Ishikawa (cell line): ENCODE data around the gene IL17REL.

Experiments
- CEBPB ChIP-seq: IDR thresholded peaks from 2 replicates; pipeline ENCODE4 v1.6.1; 2012
- CREB1 ChIP-seq: IDR thresholded peaks from 2 replicates; pipeline ENCODE4 v1.6.1; 2012; ENCODE audit warnings: low read depth
- EGR1 ChIP-seq: IDR thresholded peaks from 2 replicates; pipeline ENCODE4 v1.6.1; 2012
- EP300 ChIP-seq: IDR thresholded peaks from 2 replicates; pipeline ENCODE4 v1.6.1; 2012; ENCODE audit warnings: borderline replicate concordance
- FOXM1 ChIP-seq: IDR thresholded peaks from 2 replicates; pipeline ENCODE4 v1.6.1; 2012; ENCODE audit warnings: low read depth, borderline replicate concordance
- NFIC ChIP-seq: IDR thresholded peaks from 2 replicates; pipeline ENCODE4 v1.6.1; 2012
- RAD21 ChIP-seq: IDR thresholded peaks from 2 replicates; pipeline ENCODE4 v1.6.1; 2012; ENCODE audit warnings: low read depth
- TAF1 ChIP-seq: IDR thresholded peaks from 2 replicates; pipeline ENCODE4 v1.6.1; 2012; ENCODE audit warnings: low read depth, mild to moderate bottlenecking
- TCF12 ChIP-seq: IDR thresholded peaks from 2 replicates; pipeline ENCODE4 v1.6.1; 2012; ENCODE audit warnings: low read depth
- TEAD4 ChIP-seq: IDR thresholded peaks from 2 replicates; pipeline ENCODE4 v1.6.1; 2012
- YY1 ChIP-seq: IDR thresholded peaks from 2 replicates; pipeline ENCODE4 v1.6.1; 2012; ENCODE audit warnings: low read depth
- ZBTB7A ChIP-seq: IDR thresholded peaks from 2 replicates; pipeline ENCODE4 v1.6.1; 2012; ENCODE audit warnings: low read depth
- TF ChIP-seq, protein P1 (sequence below): IDR thresholded peaks from 2 replicates; pipeline ENCODE4 v1.6.1; 2012
- TF ChIP-seq, protein P2 (sequence below): IDR thresholded peaks from 2 replicates; pipeline ENCODE4 v1.6.1; 2012; ENCODE audit warnings: low read depth, mild to moderate bottlenecking
- TF ChIP-seq, protein P3 (sequence below): IDR thresholded peaks from 2 replicates; pipeline ENCODE4 v1.6.1; 2012

Gene IL17REL

DNA sequence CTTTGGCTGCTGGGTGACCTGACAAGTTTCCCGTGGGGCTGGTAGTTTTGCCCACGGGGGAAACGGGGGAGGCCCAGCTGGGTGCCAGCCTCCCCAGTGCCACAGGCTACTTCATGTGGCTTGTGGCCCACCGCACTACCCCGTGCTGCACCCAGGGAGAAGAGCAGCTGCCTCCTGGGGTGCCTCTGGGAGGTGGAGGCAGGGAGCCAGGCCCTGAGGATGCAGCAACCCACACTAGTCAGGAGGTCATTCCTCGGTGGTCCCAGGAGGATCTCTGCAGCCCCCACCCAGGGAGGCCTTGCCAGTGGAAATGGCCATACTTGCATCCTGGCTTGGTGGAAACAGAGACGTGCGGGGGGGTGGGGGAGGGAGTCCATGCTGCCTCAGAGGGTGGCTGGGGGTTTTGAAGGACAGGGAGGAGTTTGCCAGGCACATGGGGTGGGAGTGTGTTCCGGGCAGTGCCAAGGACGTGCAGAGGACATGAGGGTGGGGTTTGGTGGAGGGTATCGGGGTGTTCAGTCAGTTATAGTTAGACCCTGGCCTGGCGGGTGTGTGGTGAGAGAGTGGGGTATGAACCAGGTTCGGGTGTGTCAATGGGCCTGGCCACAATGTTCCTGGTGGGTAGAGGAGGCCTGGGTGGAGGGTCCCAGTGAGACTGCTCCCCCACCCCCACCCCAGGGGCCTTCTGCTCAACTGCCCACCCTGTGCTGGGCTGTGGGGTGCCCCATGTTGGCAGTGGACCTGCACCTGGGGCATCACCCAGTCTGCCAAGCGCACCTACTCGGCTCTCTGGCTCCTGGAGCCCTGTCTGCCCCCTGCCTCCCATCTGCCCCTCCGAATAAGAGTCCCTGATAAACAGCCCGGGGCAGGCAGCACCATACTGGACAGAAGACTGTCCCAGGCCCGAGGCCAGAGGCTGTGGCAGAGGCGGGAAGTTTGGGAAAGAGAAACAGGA lies 48.2 kb downstream of the IL17REL start:
- no peak for TF ChIP-seq FOXM1
- TF ChIP-seq YY1 = no peak
- no peak for TF ChIP-seq CEBPB
- TF ChIP-seq, protein P1, sequence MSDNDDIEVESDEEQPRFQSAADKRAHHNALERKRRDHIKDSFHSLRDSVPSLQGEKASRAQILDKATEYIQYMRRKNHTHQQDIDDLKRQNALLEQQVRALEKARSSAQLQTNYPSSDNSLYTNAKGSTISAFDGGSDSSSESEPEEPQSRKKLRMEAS = no peak
- no peak for TF ChIP-seq EP300
- no peak for TF ChIP-seq TCF12
- no peak for TF ChIP-seq ZBTB7A
- TF ChIP-seq CREB1 = no peak
- TF ChIP-seq NFIC = no peak
- TF ChIP-seq, protein P2, sequence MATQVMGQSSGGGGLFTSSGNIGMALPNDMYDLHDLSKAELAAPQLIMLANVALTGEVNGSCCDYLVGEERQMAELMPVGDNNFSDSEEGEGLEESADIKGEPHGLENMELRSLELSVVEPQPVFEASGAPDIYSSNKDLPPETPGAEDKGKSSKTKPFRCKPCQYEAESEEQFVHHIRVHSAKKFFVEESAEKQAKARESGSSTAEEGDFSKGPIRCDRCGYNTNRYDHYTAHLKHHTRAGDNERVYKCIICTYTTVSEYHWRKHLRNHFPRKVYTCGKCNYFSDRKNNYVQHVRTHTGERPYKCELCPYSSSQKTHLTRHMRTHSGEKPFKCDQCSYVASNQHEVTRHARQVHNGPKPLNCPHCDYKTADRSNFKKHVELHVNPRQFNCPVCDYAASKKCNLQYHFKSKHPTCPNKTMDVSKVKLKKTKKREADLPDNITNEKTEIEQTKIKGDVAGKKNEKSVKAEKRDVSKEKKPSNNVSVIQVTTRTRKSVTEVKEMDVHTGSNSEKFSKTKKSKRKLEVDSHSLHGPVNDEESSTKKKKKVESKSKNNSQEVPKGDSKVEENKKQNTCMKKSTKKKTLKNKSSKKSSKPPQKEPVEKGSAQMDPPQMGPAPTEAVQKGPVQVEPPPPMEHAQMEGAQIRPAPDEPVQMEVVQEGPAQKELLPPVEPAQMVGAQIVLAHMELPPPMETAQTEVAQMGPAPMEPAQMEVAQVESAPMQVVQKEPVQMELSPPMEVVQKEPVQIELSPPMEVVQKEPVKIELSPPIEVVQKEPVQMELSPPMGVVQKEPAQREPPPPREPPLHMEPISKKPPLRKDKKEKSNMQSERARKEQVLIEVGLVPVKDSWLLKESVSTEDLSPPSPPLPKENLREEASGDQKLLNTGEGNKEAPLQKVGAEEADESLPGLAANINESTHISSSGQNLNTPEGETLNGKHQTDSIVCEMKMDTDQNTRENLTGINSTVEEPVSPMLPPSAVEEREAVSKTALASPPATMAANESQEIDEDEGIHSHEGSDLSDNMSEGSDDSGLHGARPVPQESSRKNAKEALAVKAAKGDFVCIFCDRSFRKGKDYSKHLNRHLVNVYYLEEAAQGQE = no peak
- TF ChIP-seq, protein P3, sequence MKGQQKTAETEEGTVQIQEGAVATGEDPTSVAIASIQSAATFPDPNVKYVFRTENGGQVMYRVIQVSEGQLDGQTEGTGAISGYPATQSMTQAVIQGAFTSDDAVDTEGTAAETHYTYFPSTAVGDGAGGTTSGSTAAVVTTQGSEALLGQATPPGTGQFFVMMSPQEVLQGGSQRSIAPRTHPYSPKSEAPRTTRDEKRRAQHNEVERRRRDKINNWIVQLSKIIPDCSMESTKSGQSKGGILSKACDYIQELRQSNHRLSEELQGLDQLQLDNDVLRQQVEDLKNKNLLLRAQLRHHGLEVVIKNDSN = no peak
- no peak for TF ChIP-seq TAF1
- no peak for TF ChIP-seq RAD21
- TF ChIP-seq TEAD4 = no peak
- no peak for TF ChIP-seq EGR1

DNA sequence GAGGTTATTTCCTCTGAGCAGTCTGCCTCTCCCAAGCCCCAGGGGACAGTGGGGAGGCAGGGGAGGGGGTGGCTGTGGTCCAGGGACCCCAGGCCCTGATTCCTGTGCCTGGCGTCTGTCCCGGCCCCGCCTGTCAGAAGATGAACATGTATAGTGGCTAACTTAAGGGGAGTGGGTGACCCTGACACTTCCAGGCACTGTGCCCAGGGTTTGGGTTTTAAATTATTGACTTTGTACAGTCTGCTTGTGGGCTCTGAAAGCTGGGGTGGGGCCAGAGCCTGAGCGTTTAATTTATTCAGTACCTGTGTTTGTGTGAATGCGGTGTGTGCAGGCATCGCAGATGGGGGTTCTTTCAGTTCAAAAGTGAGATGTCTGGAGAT lies 48.9 kb downstream of the IL17REL start:
- TF ChIP-seq, protein P1 = no peak
- TF ChIP-seq TAF1 = no peak
- TF ChIP-seq EGR1 = no peak
- no peak for TF ChIP-seq YY1
- no peak for TF ChIP-seq TCF12
- TF ChIP-seq EP300 = no peak

DNA sequence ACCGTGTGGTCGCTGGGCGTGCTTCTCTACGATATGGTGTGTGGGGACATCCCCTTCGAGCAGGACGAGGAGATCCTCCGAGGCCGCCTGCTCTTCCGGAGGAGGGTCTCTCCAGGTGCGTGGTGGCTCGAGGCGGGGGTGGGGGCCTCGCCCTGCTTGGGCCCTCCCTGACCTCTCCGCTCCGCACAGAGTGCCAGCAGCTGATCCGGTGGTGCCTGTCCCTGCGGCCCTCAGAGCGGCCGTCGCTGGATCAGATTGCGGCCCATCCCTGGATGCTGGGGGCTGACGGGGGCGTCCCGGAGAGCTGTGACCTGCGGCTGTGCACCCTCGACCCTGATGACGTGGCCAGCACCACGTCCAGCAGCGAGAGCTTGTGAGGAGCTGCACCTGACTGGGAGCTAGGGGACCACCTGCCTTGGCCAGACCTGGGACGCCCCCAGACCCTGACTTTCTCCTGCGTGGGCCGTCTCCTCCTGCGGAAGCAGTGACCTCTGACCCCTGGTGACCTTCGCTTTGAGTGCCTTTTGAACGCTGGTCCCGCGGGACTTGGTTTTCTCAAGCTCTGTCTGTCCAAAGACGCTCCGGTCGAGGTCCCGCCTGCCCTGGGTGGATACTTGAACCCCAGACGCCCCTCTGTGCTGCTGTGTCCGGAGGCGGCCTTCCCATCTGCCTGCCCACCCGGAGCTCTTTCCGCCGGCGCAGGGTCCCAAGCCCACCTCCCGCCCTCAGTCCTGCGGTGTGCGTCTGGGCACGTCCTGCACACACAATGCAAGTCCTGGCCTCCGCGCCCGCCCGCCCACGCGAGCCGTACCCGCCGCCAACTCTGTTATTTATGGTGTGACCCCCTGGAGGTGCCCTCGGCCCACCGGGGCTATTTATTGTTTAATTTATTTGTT lies 49.6 kb downstream of the IL17REL start:
- no peak for TF ChIP-seq TCF12
- peak; percentile 51; the same call in 1 of the 2 replicates for TF ChIP-seq EGR1

DNA sequence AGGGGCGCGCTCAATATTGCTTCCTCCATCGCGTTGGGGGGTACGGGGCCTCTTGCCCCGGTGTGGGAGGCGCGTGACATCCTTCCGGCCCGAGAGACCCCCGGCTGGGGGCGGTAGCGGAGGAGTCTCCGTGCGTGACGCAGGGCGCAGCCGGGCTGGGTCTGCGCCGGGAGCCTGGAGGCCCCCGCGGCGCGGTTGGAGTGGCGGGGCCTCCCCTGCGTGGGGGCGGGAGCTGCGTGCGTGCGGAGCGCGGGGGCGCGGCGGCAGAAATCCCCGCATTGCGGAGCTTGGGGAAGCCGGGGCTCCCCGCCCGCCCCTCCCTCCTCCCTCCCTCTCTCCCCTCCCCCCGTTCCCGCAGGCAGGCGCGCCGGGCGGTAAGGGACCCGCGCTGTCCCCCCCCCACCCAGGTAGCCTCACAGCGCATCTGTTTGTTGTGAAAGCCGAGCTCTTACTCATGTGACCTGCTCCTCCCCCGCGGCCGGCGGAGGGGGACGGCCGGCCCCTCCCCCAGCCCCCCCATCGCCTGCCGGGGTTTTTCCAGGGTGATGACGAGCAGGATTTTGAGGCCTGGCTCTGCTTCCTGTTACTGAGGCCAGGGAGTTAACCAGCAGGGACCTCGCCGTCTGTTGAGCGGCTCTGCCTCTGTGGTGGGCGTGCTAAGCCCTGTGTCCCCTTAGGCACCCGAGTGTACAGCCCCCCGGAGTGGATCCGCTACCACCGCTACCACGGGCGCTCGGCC lies 50.4 kb downstream of the IL17REL start:
- TF ChIP-seq ZBTB7A (no peak), CEBPB (no peak), EGR1 (peak; percentile 28; the same call in 1 of the 2 replicates), YY1 (no peak), CREB1 (no peak), TCF12 (peak; percentile 47; the same call in 1 of the 2 replicates), EP300 (no peak; the same call in 1 of the 2 replicates), NFIC (no peak), FOXM1 (no peak), RAD21 (no peak)
- TF ChIP-seq, protein P3 = peak; percentile 90

DNA sequence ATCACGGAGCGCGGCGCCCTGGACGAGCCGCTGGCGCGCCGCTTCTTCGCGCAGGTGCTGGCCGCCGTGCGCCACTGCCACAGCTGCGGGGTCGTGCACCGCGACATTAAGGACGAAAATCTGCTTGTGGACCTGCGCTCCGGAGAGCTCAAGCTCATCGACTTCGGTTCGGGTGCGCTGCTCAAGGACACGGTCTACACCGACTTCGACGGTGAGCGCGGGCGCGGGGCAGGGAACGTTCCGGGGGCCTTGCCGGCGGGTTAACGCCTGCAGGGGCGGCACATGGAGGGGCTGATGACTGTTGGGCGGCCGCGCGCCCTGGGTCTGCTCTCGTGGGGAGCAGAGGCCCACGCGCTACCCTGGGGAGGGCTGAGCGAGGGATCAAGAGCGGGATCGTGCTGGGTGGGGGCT lies 51.0 kb downstream of the IL17REL start:
- TF ChIP-seq EP300 = peak; percentile 35; the same call in 1 of the 2 replicates
- TF ChIP-seq RAD21 = no peak
- TF ChIP-seq FOXM1 = no peak
- TF ChIP-seq, protein P2 = no peak
- TF ChIP-seq, protein P1 = peak; percentile 37; the same call in 1 of the 2 replicates
- TF ChIP-seq TCF12 = 0 out of 2 replicates have a peak, but pooled peaks have one; percentile 3
- no peak for TF ChIP-seq EGR1
- no peak for TF ChIP-seq CREB1
- TF ChIP-seq TEAD4 = no peak
